ENCODE measurements around the gene ADRB1. TPM values are rescaled to one million over a fixed set of nuclear protein-coding genes. Genes with fewer than 3 reads are reported as not detected.

The ADRB1 gene
- total and polyA plus RNA-seq, 2 of the 4 experiments (the other 2 are of a cell fraction), result not detected

GRCh38 chr10:114035791-114036190 lies 7.9 kb upstream of the ADRB1 start:
- dilution Hi-C loops (cut with HindIII; ENCODE audit: low sequenced_read_pairs, unreplicated experiment) (no loop called here), intact Hi-C loops (cut with micrococcal nuclease) (no loop called here), in situ Hi-C loops (cut with MboI; ENCODE audit: low sequenced_read_pairs) (no loop called here)
- Histone ChIP-seq H3K23ac (ENCODE audit: low read depth, low read length) (no peak overlapping the region), H4K8ac (ENCODE audit: low read depth in 2 of 2, low read length in 2 of 2) (no peak overlapping the region), H3K4me2 (ENCODE audit: low read depth, low read length) (no peak overlapping the region), H4K20me1 (ENCODE audit: insufficient read depth, low read length) (no peaks in the 10 kb centered on the region), H2AFZ (replicated peaks; ENCODE audit: low read length, poor library complexity) (no peak overlapping the region), H3K27ac (ENCODE audit: insufficient read depth, low read length) (no peak overlapping the region), H3K56ac (ENCODE audit: extremely low read depth, insufficient read depth, low read length) (no peak overlapping the region), H2BK120ac (ENCODE audit: low read depth, low read length) (no peak overlapping the region), H3K79me1 (ENCODE audit: low read depth in 1 of 2, low read length in 2 of 2) (no peaks in the 10 kb centered on the region), H3K4me1 (ENCODE audit: control insufficient read depth, insufficient read depth, low read length) (no peaks in the 10 kb centered on the region), H2AK9ac (replicated peaks; ENCODE audit: low read depth, low read length, poor library complexity) (no peak overlapping the region), H2BK20ac (ENCODE audit: low read depth, low read length) (no peak overlapping the region), H4K91ac (ENCODE audit: insufficient read depth, low read depth, low read length) (no peak overlapping the region), H2AK5ac (ENCODE audit: low read depth, low read length) (no peak overlapping the region), H3K36me3 (ENCODE audit: control insufficient read depth, insufficient read depth, low read length) (no peaks in the 10 kb centered on the region), H3K4ac (ENCODE audit: low read depth, low read length) (no peak overlapping the region), H3K9me3 (ENCODE audit: control insufficient read depth, insufficient read depth, low read length) (no peaks in the 10 kb centered on the region), H2BK5ac (ENCODE audit: low read depth, low read length, poor library complexity, severe bottlenecking) (no peak overlapping the region), H3K9ac (ENCODE audit: low read depth, low read length) (no peak overlapping the region), H2BK15ac (ENCODE audit: low read depth, low read length) (no peak overlapping the region), H3K18ac (ENCODE audit: low read depth, low read length) (no peak overlapping the region), H3K14ac (replicated peaks; ENCODE audit: low read depth, low read length) (no peak overlapping the region), H3K27me3 (ENCODE audit: control insufficient read depth, insufficient read depth, low read length) (peaks cover 16% of the 10 kb centered on the region), H4K5ac (ENCODE audit: low read depth, low read length) (no peak overlapping the region), H3K9me1 (ENCODE audit: insufficient read depth, low read length) (no peaks in the 10 kb centered on the region), H3K4me3 (ENCODE audit: insufficient read depth, low read depth, low read length) (no peak overlapping the region)
- no peak for DNase-seq
- no peak for TF ChIP-seq RFX5 (IDR thresholded peaks at IDR 0.05; ENCODE audit: low read depth, low read length)
- TF ChIP-seq FOS (IDR thresholded peaks at IDR 0.05; ENCODE audit: low read depth, low read length), result no peak
- TF ChIP-seq CEBPB (IDR thresholded peaks at IDR 0.05; ENCODE audit: low read depth, low read length), result no peak
- TF ChIP-seq CHD1 (IDR thresholded peaks at IDR 0.05; ENCODE audit: low read depth, low read length), result no peak
- TF ChIP-seq BHLHE40 (IDR thresholded peaks at IDR 0.05; ENCODE audit: low read depth, low read length), result no peak
- TF ChIP-seq MAZ (IDR thresholded peaks at IDR 0.05; ENCODE audit: borderline replicate concordance, low read depth, low read length), result no peak
- TF ChIP-seq CTCF (conservative IDR thresholded peaks at IDR 0.05; ENCODE audit: low read depth, low read length), result no peak
- TF ChIP-seq SMC3 (IDR thresholded peaks at IDR 0.05; ENCODE audit: low read depth, low read length), result no peak
- TF ChIP-seq MAFK (IDR thresholded peaks at IDR 0.05; ENCODE audit: low read depth, low read length), result no peak
- TF ChIP-seq, protein P1, sequence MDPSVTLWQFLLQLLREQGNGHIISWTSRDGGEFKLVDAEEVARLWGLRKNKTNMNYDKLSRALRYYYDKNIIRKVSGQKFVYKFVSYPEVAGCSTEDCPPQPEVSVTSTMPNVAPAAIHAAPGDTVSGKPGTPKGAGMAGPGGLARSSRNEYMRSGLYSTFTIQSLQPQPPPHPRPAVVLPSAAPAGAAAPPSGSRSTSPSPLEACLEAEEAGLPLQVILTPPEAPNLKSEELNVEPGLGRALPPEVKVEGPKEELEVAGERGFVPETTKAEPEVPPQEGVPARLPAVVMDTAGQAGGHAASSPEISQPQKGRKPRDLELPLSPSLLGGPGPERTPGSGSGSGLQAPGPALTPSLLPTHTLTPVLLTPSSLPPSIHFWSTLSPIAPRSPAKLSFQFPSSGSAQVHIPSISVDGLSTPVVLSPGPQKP (IDR thresholded peaks at IDR 0.05; ENCODE audit: borderline replicate concordance, low read depth, low read length), result no peak
- no peak for TF ChIP-seq NFE2L2 (IDR thresholded peaks at IDR 0.05; ENCODE audit: low read depth, low read length)
- no peak for TF ChIP-seq USF2 (IDR thresholded peaks at IDR 0.05; ENCODE audit: low read depth, low read length)
- TF ChIP-seq POLR2A (IDR thresholded peaks at IDR 0.05; ENCODE audit: low read depth, low read length), result no peak
- TF ChIP-seq RAD21 (IDR thresholded peaks at IDR 0.05; ENCODE audit: low read length), result no peak
- no peak for TF ChIP-seq RCOR1 (IDR thresholded peaks at IDR 0.05; ENCODE audit: insufficient replicate concordance, low read length)
- no peak for TF ChIP-seq MXI1 (IDR thresholded peaks at IDR 0.05; ENCODE audit: borderline replicate concordance, low read depth, low read length)
- ChIA-PET POLR2A (ENCODE audit: unreplicated experiment) (no interaction called here), CTCF (interaction anchor here (0.7 to 1.0 kb wide), 3 partner anchors 14 to 56 kb away, joined by 3 to 5 read pairs (median 3); no protein-coding TSS in a partner anchor)
- ATAC-seq (ENCODE audit: low read depth), result no peak
- BruUV-seq (replicated peaks), result no TSS peak
- WGBS, 2 experiments (ENCODE audit: extremely low coverage in 2 of 2, insufficient read length in 1 of 2), result no CpG with 5 or more reads among the region's 5 CpGs
